CD4-positive, alpha-beta memory T cell (primary cell): ENCODE data around the gene ADTRP. TPM values are rescaled to one million over a fixed set of nuclear protein-coding genes. Genes with fewer than 3 reads are reported as not detected.

Experiments used
- CTCF ChIA-PET: fragments of 350-600 bp; sonication (Branson Sonifier 250); formaldehyde crosslinking; loops from one replicate; lab custom pipeline; 2021; ENCODE audit warnings: inconsistent platforms; ENCODE audit not compliant: partially characterized antibody; lab: Charles Lee
- POLR2A ChIA-PET: fragments of 350-600 bp; sonication (Branson Sonifier 250); formaldehyde crosslinking; loops from one replicate; lab custom pipeline; 2021; ENCODE audit not compliant: partially characterized antibody; lab: Charles Lee
- DNase-seq, 5 donors: peaks; one replicate each; pipeline versions ENCODE4 v3.0.0 to v3.0.0-alpha.2; 2020 to 2022; ENCODE audit warnings: mixed read lengths in 1 of 5
- H3K27ac ChIP-seq: one replicate; pipeline ENCODE4 v1.7.0; 2013; ENCODE audit warnings: low read depth, low read length
- H3K27me3 ChIP-seq: 2 replicates; pipeline ENCODE4 v1.7.0; 2013; ENCODE audit warnings: mild to moderate bottlenecking, low read length, moderate library complexity; ENCODE audit not compliant: insufficient read depth
- H3K36me3 ChIP-seq: 2 replicates; pipeline ENCODE4 v1.7.0; 2013; ENCODE audit warnings: mild to moderate bottlenecking, low read length, moderate library complexity; ENCODE audit not compliant: insufficient read depth
- H3K4me1 ChIP-seq: 2 replicates; pipeline ENCODE4 v1.7.0; 2013; ENCODE audit warnings: mild to moderate bottlenecking, low read length, moderate library complexity; ENCODE audit not compliant: insufficient read depth
- H3K4me3 ChIP-seq, 2 donors: one replicate each; pipeline ENCODE4 v1.7.0; 2013; ENCODE audit warnings: low read length in 2 of 2, mild to moderate bottlenecking in 1 of 2
- H3K9me3 ChIP-seq, 2 donors: one replicate each; pipeline ENCODE4 v1.7.0; 2013; ENCODE audit warnings: low read length in 2 of 2, control low read depth in 1 of 2; ENCODE audit not compliant: control insufficient read depth in 1 of 2
- H3K27ac Mint-ChIP-seq, 7 donors: one replicate each; pipeline ENCODE4 v1.8.0; 2020 to 2021; ENCODE audit warnings: mixed read lengths in 7 of 7, mild to moderate bottlenecking in 6 of 7, inconsistent platforms in 3 of 7, moderate library complexity in 3 of 7
- H3K27me3 Mint-ChIP-seq, 2 donors: one replicate each; pipeline ENCODE4 v1.8.0; 2020 to 2021; ENCODE audit warnings: mixed read lengths in 2 of 2
- H3K36me3 Mint-ChIP-seq, 2 donors: one replicate each; pipeline ENCODE4 v1.8.0; 2020 to 2021; ENCODE audit warnings: mixed read lengths in 2 of 2, inconsistent platforms in 1 of 2, mild to moderate bottlenecking in 1 of 2
- H3K4me1 Mint-ChIP-seq, 4 donors: one replicate each; pipeline ENCODE4 v1.8.0; 2020 to 2021; ENCODE audit warnings: mixed read lengths in 4 of 4, mild to moderate bottlenecking in 1 of 4
- H3K4me3 Mint-ChIP-seq, 8 donors: one replicate each; pipeline ENCODE4 v1.8.0; 2020 to 2021; ENCODE audit warnings: mixed read lengths in 8 of 8, mild to moderate bottlenecking in 7 of 8, moderate library complexity in 6 of 8, inconsistent platforms in 3 of 8
- H3K9me3 Mint-ChIP-seq, 8 donors: one replicate each; pipeline ENCODE4 v1.8.0; 2020 to 2021; ENCODE audit warnings: mixed read lengths in 8 of 8, mild to moderate bottlenecking in 5 of 8, inconsistent platforms in 3 of 8, moderate library complexity in 1 of 8
- intact Hi-C: fragments of 100-400 bp; cut with micrococcal nuclease; formaldehyde crosslinking; loops from one replicate; pipeline ENCODE4 v1.15.1; 2023
- polyA plus RNA-seq, 2 donors: library from polyadenylated mRNA; unstranded; fragments of 300-500 nt; fragmentation: Illumina TruSeq; gene quantifications; one replicate each; pipeline ENCODE4 v1.2.3, GENCODE V29; 2021
- total RNA-seq, 2 experiments: library from RNA; stranded (reverse); gene quantifications; one replicate each; pipeline ENCODE4 v1.2.3, GENCODE V29; 2021

Gene ADTRP
- total and polyA plus RNA-seq, 4 experiments from 2014 or later: 7.0 to 41.9 (median 11.9) TPM

- DNase-seq: no peak
- intact Hi-C loops: no loop called here
- H3K36me3 ChIP-seq: no peaks in the 10 kb centered on the region
- POLR2A ChIA-PET: no interaction called here
- no peak overlapping the region for H3K27ac ChIP-seq
- Mint-ChIP-seq H3K9me3 (no peaks in the 10 kb centered on the region), H3K4me3 (no peak overlapping the region), H3K27me3 (no peaks in the 10 kb centered on the region), H3K27ac (no peak overlapping the region), H3K36me3 (no peaks in the 10 kb centered on the region), H3K4me1 (no peaks in the 10 kb centered on the region)
- CTCF ChIA-PET: no interaction called here
- H3K4me1 ChIP-seq: no peaks in the 10 kb centered on the region
- no peaks in the 10 kb centered on the region for H3K27me3 ChIP-seq
- H3K4me3 ChIP-seq: no peak overlapping the region
- H3K9me3 ChIP-seq: no peaks in the 10 kb centered on the region
These were observed 4.2 kb downstream of the ADTRP start for GRCh38 chr6:11774426-11774825.

DNA sequence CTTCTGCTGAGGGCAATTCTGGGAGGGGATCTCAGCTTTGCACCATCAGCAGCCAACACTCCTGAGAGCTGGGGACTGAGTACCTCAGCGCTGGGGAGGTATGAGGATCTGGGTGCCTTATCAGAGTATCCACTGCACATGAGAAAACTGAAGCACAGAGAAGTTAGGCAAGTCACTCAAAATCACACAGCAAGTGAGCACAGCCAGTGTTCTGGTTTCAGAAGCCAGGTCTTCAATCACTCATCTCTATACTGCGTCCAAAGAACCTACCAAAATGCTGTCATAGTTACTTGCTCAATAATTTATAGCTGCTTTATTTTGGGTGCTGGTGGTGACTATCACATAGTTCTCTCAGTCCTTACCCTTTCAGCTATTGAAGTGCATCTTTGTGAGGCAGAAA lies 5.0 kb downstream of the ADTRP start:
- Mint-ChIP-seq H3K27me3 (peaks cover 0 to 3% of the 10 kb centered on the region in 2 donors), H3K9me3 (no peaks in the 10 kb centered on the region), H3K36me3 (no peaks in the 10 kb centered on the region), H3K27ac (no peak overlapping the region), H3K4me1 (no peaks in the 10 kb centered on the region), H3K4me3 (no peak overlapping the region)
- intact Hi-C loops: no loop called here
- Histone ChIP-seq H3K36me3 (no peaks in the 10 kb centered on the region), H3K4me3 (no peak overlapping the region), H3K9me3 (no peaks in the 10 kb centered on the region), H3K4me1 (no peaks in the 10 kb centered on the region), H3K27me3 (no peaks in the 10 kb centered on the region), H3K27ac (no peak overlapping the region)
- no peak for DNase-seq
- POLR2A ChIA-PET: no interaction called here
- CTCF ChIA-PET: no interaction called here

DNA sequence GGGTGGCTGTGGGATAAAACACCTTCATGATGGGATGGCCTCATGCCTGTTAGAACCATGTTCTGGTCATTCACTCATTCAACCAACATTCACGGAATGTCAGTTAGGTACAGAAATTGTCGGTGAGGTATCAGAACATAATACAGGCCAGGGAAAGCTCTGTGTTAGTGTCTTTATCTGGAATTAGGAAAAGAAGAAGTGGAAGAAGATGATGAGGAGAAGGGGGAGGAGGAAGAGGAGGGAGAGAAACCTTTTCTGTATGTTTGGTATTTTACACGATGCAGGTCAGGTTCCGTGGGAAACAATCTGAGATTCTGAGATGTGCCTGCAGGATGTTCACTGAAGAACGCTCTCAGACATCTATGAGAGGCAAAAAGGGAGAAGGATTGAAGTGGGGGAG lies 5.6 kb downstream of the ADTRP start:
- POLR2A ChIA-PET: no interaction called here
- intact Hi-C loops: no loop called here
- Histone ChIP-seq H3K27ac (no peak overlapping the region), H3K4me1 (no peaks in the 10 kb centered on the region), H3K9me3 (no peaks in the 10 kb centered on the region), H3K4me3 (no peak overlapping the region), H3K36me3 (no peaks in the 10 kb centered on the region), H3K27me3 (no peaks in the 10 kb centered on the region)
- Mint-ChIP-seq H3K27me3 (peaks cover 0 to 3% of the 10 kb centered on the region in 2 donors), H3K4me1 (no peaks in the 10 kb centered on the region), H3K36me3 (no peaks in the 10 kb centered on the region), H3K27ac (no peak overlapping the region), H3K4me3 (no peak overlapping the region), H3K9me3 (no peaks in the 10 kb centered on the region)
- CTCF ChIA-PET: no interaction called here
- DNase-seq: no peak

DNA sequence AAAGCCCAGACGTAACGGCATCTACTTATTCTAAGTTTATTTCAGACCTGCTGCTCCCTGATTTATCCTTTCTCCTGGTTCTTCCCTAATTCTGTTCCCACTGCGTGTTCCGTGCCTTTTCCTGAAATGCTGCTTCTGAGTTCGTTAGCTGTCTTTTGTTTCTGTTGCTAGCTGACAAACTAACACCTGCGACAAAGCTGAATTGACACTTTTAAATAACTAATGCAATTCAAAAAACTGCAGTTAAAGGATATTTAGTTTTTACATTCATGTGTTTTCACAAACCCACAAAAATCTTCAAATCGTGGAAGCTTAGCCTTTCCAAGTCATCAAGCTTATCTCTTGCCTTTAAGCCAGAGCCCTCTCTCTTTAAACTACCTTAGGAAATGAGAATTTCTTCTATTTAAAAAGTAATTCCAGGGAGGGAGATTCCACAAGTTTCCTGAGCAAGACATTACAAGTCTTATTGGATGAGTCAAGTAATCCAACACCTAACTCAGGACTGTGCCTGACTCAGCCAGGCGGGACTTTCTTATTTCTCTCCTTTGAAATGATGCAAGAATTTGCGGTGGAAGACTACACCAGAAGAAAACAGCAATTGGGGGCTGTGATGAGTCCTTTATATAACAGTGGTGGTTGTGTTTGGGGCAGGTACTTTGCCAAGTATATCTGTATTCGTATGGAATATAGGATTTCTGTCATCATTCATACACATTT lies 6.3 kb downstream of the ADTRP start:
- no peaks in the 10 kb centered on the region for H3K4me1 Mint-ChIP-seq
- no peak overlapping the region for H3K27ac Mint-ChIP-seq
- Histone ChIP-seq H3K4me1 (no peaks in the 10 kb centered on the region), H3K4me3 (no peak overlapping the region), H3K27me3 (no peaks in the 10 kb centered on the region), H3K9me3 (no peaks in the 10 kb centered on the region), H3K36me3 (no peaks in the 10 kb centered on the region), H3K27ac (no peak overlapping the region)
- DNase-seq: no peak
- H3K36me3 Mint-ChIP-seq: no peaks in the 10 kb centered on the region
- H3K9me3 Mint-ChIP-seq: no peaks in the 10 kb centered on the region
- H3K4me3 Mint-ChIP-seq: no peak overlapping the region
- intact Hi-C loops: no loop called here
- peaks cover 0 to 3% of the 10 kb centered on the region in 2 donors for H3K27me3 Mint-ChIP-seq
- ChIA-PET POLR2A (no interaction called here), CTCF (no interaction called here)

GRCh38 chr6:11771473-11772048 lies 7.0 kb downstream of the ADTRP start:
- CTCF ChIA-PET: no interaction called here
- intact Hi-C loops: no loop called here

DNA sequence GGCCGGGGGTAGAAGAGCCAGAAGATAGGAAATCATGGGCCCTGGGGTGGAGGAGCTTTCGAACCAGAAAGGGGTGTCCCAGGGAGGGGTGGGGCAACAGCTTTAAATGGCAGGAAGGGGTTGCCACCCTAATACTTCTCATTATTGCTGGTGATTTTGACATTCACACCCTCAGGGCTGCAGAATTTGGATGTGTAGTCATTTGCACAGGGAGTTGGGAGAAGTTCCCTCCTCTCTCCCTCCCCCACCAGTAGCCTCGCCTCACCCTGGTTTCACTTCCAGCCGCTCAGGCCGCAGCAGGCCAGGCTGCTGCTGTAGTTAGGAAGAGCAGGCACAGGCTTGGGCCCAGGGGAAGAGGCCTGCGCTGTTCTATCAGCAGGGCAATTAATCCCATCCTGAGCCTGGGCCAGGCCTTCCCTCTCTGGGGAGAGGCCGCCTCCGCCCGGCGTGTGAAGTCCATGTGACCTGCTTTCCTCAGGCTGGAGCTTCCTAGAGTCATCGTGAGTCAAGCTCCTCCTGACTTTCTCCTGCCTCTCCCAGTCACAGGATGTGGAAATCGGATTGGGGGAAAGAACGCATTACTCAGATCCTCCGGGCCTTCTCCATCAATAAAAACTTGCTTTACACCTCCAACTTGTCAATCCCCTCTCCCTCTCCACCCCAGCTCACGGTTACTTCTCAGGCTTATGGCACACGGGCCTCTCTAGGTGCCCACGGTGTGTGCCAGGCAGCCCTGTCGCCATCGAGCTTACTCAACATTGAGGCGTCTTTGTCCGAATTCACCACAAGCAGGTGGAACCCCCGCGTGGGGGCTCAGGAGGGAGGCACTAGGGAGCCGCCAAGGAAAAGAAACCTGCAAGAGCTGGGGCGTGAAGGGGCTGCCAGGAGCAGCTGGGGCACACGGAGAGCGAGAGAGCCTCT lies 7.8 kb downstream of the ADTRP start:
- Mint-ChIP-seq H3K36me3 (no peaks in the 10 kb centered on the region), H3K27ac (no peak overlapping the region), H3K4me3 (no peak overlapping the region), H3K27me3 (peaks cover 0 to 3% of the 10 kb centered on the region in 2 donors), H3K9me3 (no peaks in the 10 kb centered on the region), H3K4me1 (no peaks in the 10 kb centered on the region)
- no peak overlapping the region for H3K27ac ChIP-seq
- CTCF ChIA-PET: no interaction called here
- H3K36me3 ChIP-seq: no peaks in the 10 kb centered on the region
- DNase-seq: no peak
- no peaks in the 10 kb centered on the region for H3K9me3 ChIP-seq
- H3K4me1 ChIP-seq: no peaks in the 10 kb centered on the region
- H3K4me3 ChIP-seq: no peak overlapping the region
- POLR2A ChIA-PET: no interaction called here
- H3K27me3 ChIP-seq: no peaks in the 10 kb centered on the region
- intact Hi-C loops: no loop called here

More at GRCh38 chr6:11771473-11772048, 7.0 kb downstream of the ADTRP start:
- Mint-ChIP-seq H3K27ac (peak overlapping the region in 1 of 7 donors; percentile 20), H3K4me1 (no peaks in the 10 kb centered on the region), H3K36me3 (no peaks in the 10 kb centered on the region), H3K9me3 (no peaks in the 10 kb centered on the region), H3K4me3 (no peak overlapping the region), H3K27me3 (peaks cover 0 to 3% of the 10 kb centered on the region in 2 donors)
- no peak overlapping the region for H3K27ac ChIP-seq
- DNase-seq: no peak
- POLR2A ChIA-PET: no interaction called here
- no peak overlapping the region for H3K4me3 ChIP-seq
- H3K36me3 ChIP-seq: no peaks in the 10 kb centered on the region
- no peaks in the 10 kb centered on the region for H3K27me3 ChIP-seq
- H3K9me3 ChIP-seq: no peaks in the 10 kb centered on the region
- H3K4me1 ChIP-seq: no peaks in the 10 kb centered on the region
